Suprapubic skin (tissue), 4 donors: ENCODE data around the gene SIK2. TPM values are rescaled to one million over a fixed set of nuclear protein-coding genes. Genes with fewer than 3 reads are reported as not detected.

ENCODE experiments used
- DNase-seq, 2 donors: peaks; one replicate each; pipeline ENCODE4 v3.0.0-alpha.2; 2019; ENCODE audit warnings: low spot score in 2 of 2
- H3K27ac ChIP-seq: fragments of 200-600 bp; sonication (generic); one replicate; pipeline ENCODE4 v1.5.1; 2019
- H3K27me3 ChIP-seq: fragments of 200-600 bp; sonication (generic); one replicate; pipeline ENCODE4 v1.5.1; 2019
- H3K36me3 ChIP-seq: fragments of 200-600 bp; sonication (generic); one replicate; pipeline ENCODE4 v1.5.1; 2019
- H3K4me1 ChIP-seq: fragments of 200-600 bp; sonication (generic); one replicate; pipeline ENCODE4 v1.5.1; 2019
- H3K4me3 ChIP-seq: fragments of 200-600 bp; sonication (generic); one replicate; pipeline ENCODE4 v1.5.1; 2019; ENCODE audit warnings: mild to moderate bottlenecking
- H3K9me3 ChIP-seq: fragments of 200-600 bp; sonication (generic); one replicate; pipeline ENCODE4 v1.5.1; 2019
- EP300 ChIP-seq: sonication (generic); formaldehyde crosslinking; IDR thresholded peaks from one replicate; pipeline ENCODE4 v1.6.1; 2017; ENCODE audit warnings: antibody characterized with exemption
- POLR2A ChIP-seq, 2 donors: fragments of 450-650 bp; IDR thresholded peaks; one replicate each; pipeline ENCODE4 v1.6.1; 2017; ENCODE audit warnings: antibody characterized with exemption in 2 of 2, mild to moderate bottlenecking in 2 of 2, moderate library complexity in 2 of 2
- POLR2AphosphoS5 ChIP-seq, 3 donors: sonication (generic); formaldehyde crosslinking; IDR thresholded peaks; one replicate each; pipeline ENCODE4 v1.6.1; 2017; ENCODE audit warnings: antibody characterized with exemption in 3 of 3
- WGBS: methylation state at CpG from one replicate; pipeline ENCODE4 v1.1.5; 2018; 5-methylcytosine and 5-hydroxymethylcytosine counted together
- total RNA-seq, 4 donors: library from RNA; depleted of rRNA; stranded (reverse); fragments of >200 nt; gene quantifications; one replicate each; pipeline ENCODE4 v1.1.0, GENCODE V29; 2016
- TF ChIP-seq, protein P1 (sequence below), 2 donors: fragments of 200-600 bp in 1 of 2; fragments of 450-650 bp in 1 of 2; sonication (generic) in 1 of 2; IDR thresholded peaks; one replicate each; pipeline ENCODE4 v1.5.1; 2016 to 2019; ENCODE audit warnings: antibody characterized with exemption in 2 of 2, mild to moderate bottlenecking in 1 of 2, moderate library complexity in 1 of 2

Gene SIK2
- total RNA-seq, 4 donors from 2014 or later = 13.9 to 29.0 (median 25.1) TPM

- Histone ChIP-seq H3K9me3 (no peaks in the 10 kb centered on the region), H3K4me3 (no peak overlapping the region), H3K4me1 (no peaks in the 10 kb centered on the region), H3K36me3 (peaks cover 15% of the 10 kb centered on the region), H3K27me3 (no peaks in the 10 kb centered on the region), H3K27ac (peak overlapping the region; percentile 31)
- TF ChIP-seq POLR2A (IDR thresholded peaks at IDR 0.05) (no peak), POLR2AphosphoS5 (IDR thresholded peaks at IDR 0.05) (no peak), EP300 (no peak)
- TF ChIP-seq, protein P1, sequence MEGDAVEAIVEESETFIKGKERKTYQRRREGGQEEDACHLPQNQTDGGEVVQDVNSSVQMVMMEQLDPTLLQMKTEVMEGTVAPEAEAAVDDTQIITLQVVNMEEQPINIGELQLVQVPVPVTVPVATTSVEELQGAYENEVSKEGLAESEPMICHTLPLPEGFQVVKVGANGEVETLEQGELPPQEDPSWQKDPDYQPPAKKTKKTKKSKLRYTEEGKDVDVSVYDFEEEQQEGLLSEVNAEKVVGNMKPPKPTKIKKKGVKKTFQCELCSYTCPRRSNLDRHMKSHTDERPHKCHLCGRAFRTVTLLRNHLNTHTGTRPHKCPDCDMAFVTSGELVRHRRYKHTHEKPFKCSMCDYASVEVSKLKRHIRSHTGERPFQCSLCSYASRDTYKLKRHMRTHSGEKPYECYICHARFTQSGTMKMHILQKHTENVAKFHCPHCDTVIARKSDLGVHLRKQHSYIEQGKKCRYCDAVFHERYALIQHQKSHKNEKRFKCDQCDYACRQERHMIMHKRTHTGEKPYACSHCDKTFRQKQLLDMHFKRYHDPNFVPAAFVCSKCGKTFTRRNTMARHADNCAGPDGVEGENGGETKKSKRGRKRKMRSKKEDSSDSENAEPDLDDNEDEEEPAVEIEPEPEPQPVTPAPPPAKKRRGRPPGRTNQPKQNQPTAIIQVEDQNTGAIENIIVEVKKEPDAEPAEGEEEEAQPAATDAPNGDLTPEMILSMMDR (IDR thresholded peaks at IDR 0.05) = no peak
- 80% methylated on average over 4 of the region's 4 CpGs for WGBS
- DNase-seq = no peak
Measured at GRCh38 chr11:111676878-111677585, 74.8 kb downstream of the SIK2 start.

GRCh38 chr11:111680486-111681175 lies 78.4 kb downstream of the SIK2 start:
- 89% methylated on average over 3 of the region's 3 CpGs for WGBS
- H3K36me3 ChIP-seq = no peaks in the 10 kb centered on the region
- H3K4me3 ChIP-seq = no peak overlapping the region
- H3K27me3 ChIP-seq = no peaks in the 10 kb centered on the region
- no peak for TF ChIP-seq POLR2AphosphoS5 (IDR thresholded peaks at IDR 0.05)
- TF ChIP-seq EP300 = no peak
- TF ChIP-seq, protein P1 (IDR thresholded peaks at IDR 0.05) = no peak
- no peak for TF ChIP-seq POLR2A (IDR thresholded peaks at IDR 0.05)
- H3K27ac ChIP-seq = no peak overlapping the region
- H3K4me1 ChIP-seq = no peaks in the 10 kb centered on the region
- H3K9me3 ChIP-seq = no peaks in the 10 kb centered on the region
- DNase-seq = no peak

DNA sequence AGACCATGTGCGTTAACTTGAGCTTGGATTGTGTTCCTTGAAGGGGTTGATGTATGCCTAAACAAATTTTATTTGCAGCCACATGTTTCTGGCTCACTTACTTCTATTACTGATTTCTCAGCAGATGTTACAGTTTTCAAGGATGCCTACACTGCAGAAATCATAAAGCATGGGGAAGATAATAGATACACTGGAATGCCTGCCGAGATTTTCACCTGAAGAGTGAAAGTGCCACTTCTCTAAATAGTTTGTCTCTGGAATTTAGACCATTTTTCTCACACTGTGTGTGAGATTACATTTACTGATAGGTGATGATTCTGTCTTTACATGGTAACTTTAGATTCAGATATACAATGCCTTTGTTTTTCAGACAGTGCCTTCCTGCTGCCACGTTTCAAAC lies 81.6 kb downstream of the SIK2 start:
- Histone ChIP-seq H3K4me3 (no peak overlapping the region), H3K27me3 (no peaks in the 10 kb centered on the region), H3K27ac (no peak overlapping the region), H3K4me1 (no peaks in the 10 kb centered on the region), H3K9me3 (no peaks in the 10 kb centered on the region), H3K36me3 (peaks cover 8% of the 10 kb centered on the region)
- WGBS = 91% methylated on average over 3 of the region's 3 CpGs
- no peak for TF ChIP-seq POLR2A (IDR thresholded peaks at IDR 0.05)
- no peak for TF ChIP-seq POLR2AphosphoS5 (IDR thresholded peaks at IDR 0.05)
- TF ChIP-seq, protein P1 (IDR thresholded peaks at IDR 0.05) = no peak
- no peak for TF ChIP-seq EP300
- no peak for DNase-seq

DNA sequence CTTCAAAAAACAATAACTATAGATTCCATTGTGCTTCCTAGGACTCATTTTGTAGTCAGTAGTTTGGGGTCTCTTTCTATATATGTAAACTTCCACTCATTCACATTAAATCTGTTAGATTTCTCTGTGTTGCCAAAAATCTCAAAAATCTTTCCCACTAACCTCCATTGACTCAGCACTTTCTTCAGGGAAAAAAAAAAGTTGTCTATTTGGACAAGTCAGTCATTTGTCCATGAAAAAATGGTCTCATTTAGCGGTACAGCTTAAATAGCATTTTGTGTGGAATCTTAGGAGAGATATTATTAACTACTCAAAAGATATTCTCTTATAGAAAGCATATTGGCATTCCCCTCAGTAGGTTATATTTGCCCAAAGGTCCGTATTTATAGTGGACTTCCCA lies 82.0 kb downstream of the SIK2 start:
- Histone ChIP-seq H3K9me3 (no peaks in the 10 kb centered on the region), H3K27ac (no peak overlapping the region), H3K4me3 (no peak overlapping the region), H3K4me1 (no peaks in the 10 kb centered on the region), H3K27me3 (no peaks in the 10 kb centered on the region), H3K36me3 (peaks cover 12% of the 10 kb centered on the region)
- DNase-seq = no peak
- 95% methylated on average over 2 of the region's 2 CpGs for WGBS
- no peak for TF ChIP-seq POLR2A (IDR thresholded peaks at IDR 0.05)
- TF ChIP-seq, protein P1 (IDR thresholded peaks at IDR 0.05) = no peak
- TF ChIP-seq POLR2AphosphoS5 (IDR thresholded peaks at IDR 0.05) = no peak
- TF ChIP-seq EP300 = no peak

DNA sequence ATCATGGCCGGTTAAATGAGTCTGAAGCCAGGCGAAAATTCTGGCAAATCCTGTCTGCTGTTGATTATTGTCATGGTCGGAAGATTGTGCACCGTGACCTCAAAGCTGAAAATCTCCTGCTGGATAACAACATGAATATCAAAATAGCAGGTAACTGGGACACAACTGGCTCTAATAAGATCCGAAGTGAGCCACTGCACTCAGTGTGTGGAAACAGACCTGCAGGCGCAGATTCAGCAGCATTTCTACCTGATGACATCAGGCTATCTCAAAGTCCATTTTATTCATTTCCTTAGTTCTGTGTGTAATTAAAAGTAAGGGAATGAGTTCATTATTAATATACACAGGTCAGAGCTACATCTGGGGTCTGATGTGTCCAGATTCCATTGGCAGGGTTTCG lies 85.8 kb downstream of the SIK2 start:
- no peak for TF ChIP-seq POLR2AphosphoS5 (IDR thresholded peaks at IDR 0.05)
- TF ChIP-seq EP300 = no peak
- no peak for DNase-seq
- Histone ChIP-seq H3K9me3 (no peaks in the 10 kb centered on the region), H3K36me3 (peaks cover 15% of the 10 kb centered on the region), H3K27me3 (no peaks in the 10 kb centered on the region), H3K27ac (no peak overlapping the region), H3K4me1 (no peaks in the 10 kb centered on the region), H3K4me3 (no peak overlapping the region)
- 90% methylated on average over 7 of the region's 7 CpGs for WGBS
